ENCODE results near the gene TSR3. TPM values are rescaled to one million over a fixed set of nuclear protein-coding genes. Genes with fewer than 3 reads are reported as not detected.

Gene TSR3
- total RNA-seq, 1 experiment from 2014 or later, result 58.8 TPM

- Mint-ChIP-seq H3K27ac (peak overlapping the region in 1 of 3 experiments; percentile 57; a peak in 2 of 7 replicates), H3K4me1 (peaks cover 7 to 13% of the 10 kb centered on the region in 2 experiments), H3K36me3 (ENCODE audit: insufficient read depth in 1 of 3, low read depth in 3 of 3) (peaks cover 2 to 30% (median 17%) of the 10 kb centered on the region in 3 experiments), H3K4me3 (no peak overlapping the region), H3K27me3 (ENCODE audit: low read depth) (peaks cover 3% of the 10 kb centered on the region), H3K9me3 (no peaks in the 10 kb centered on the region)
- Histone ChIP-seq H3K56ac (ENCODE audit: insufficient read length, low read depth, low read length) (no peak overlapping the region), H3K4me2 (ENCODE audit: insufficient read depth, insufficient read length, low read length) (no peak overlapping the region), H3K4ac (ENCODE audit: low read depth, low read length) (no peak overlapping the region), H2BK120ac (ENCODE audit: low read depth, low read length, poor library complexity, severe bottlenecking) (no peak overlapping the region), H3K14ac (ENCODE audit: insufficient read depth, low read length) (no peak overlapping the region; the same call in 1 of the 2 replicates), H3K79me2 (ENCODE audit: insufficient read depth, low read length) (no peaks in the 10 kb centered on the region), H4K91ac (ENCODE audit: insufficient read length, low read depth, low read length) (peak overlapping the region; percentile 46), H3K23ac (ENCODE audit: insufficient read length, low read depth, low read length) (no peak overlapping the region), H3K18ac (ENCODE audit: insufficient read length, low read depth, low read length) (no peak overlapping the region), H3K4me1 (ENCODE audit: insufficient read depth, low read length) (no peaks in the 10 kb centered on the region), H3T11ph (ENCODE audit: low read length) (no peak overlapping the region), H4K8ac (replicated peaks; ENCODE audit: insufficient read length, low read depth, low read length) (no peak overlapping the region), H2BK15ac (ENCODE audit: low read depth, low read length) (0 out of 2 replicates have a peak overlapping the region, but pooled peaks have one; percentile 9), H3K79me1 (ENCODE audit: insufficient read depth, low read depth, low read length, poor library complexity, severe bottlenecking) (no peaks in the 10 kb centered on the region), H3K9ac (ENCODE audit: extremely low read depth, insufficient read length, low read length) (no peak overlapping the region), H4K5ac (ENCODE audit: insufficient read length, low read depth, low read length) (no peak overlapping the region), H2BK20ac (ENCODE audit: low read depth, low read length, poor library complexity, severe bottlenecking) (no peak overlapping the region), H3K27ac (ENCODE audit: insufficient read length, low read depth, low read length) (no peak overlapping the region), H3K9me3 (ENCODE audit: control insufficient read depth, low read depth, low read length) (no peaks in the 10 kb centered on the region), H2AK5ac (ENCODE audit: insufficient read length, low read length) (no peak overlapping the region), H2BK5ac (ENCODE audit: insufficient read length, low read length) (no peak overlapping the region), H2AFZ (ENCODE audit: low read length) (no peak overlapping the region), H3K23me2 (ENCODE audit: insufficient read length, low read depth, low read length, poor library complexity, severe bottlenecking) (peaks cover 3% of the 10 kb centered on the region), H3K27me3 (ENCODE audit: insufficient read depth, low read length) (no peaks in the 10 kb centered on the region), H4K20me1 (ENCODE audit: control insufficient read depth, insufficient read depth, insufficient read length) (no peaks in the 10 kb centered on the region), H2BK12ac (ENCODE audit: insufficient read length, low read depth, low read length) (no peak overlapping the region)
- no CpG with 5 or more reads among the region's 17 CpGs for WGBS (ENCODE audit: extremely low coverage, insufficient read length, low lambda C conversion rate)
- TF ChIP-seq CTCF (conservative IDR thresholded peaks at IDR 0.05), result no peak
- no peak for DNase-seq
These were observed 24.6 kb downstream of the TSR3 start for GRCh38 chr16:1326946-1327618.
